Neuronal stem cell (in vitro differentiated cells): ENCODE data around the gene MRPS34.
"Not testable (repeated sequence)": the region's sequence is repeated elsewhere in the genome, so short reads cannot be mapped to it uniquely, and the experiment has no call there.

Experiments used
- DNase-seq: peaks from one replicate; pipeline ENCODE4 v3.0.0-alpha.2; 2013; ENCODE audit warnings: low spot score
- H2AFZ ChIP-seq: one replicate; pipeline ENCODE4 v1.6.1; 2013; ENCODE audit warnings: mild to moderate bottlenecking, low read length, inconsistent platforms
- H2AK5ac ChIP-seq: 2 replicates; pipeline ENCODE4 v1.6.1; 2013; ENCODE audit warnings: low read depth, mild to moderate bottlenecking, inconsistent platforms, low read length, moderate library complexity, mixed read lengths
- H2BK120ac ChIP-seq: 2 replicates; pipeline ENCODE4 v1.6.1; 2013; ENCODE audit warnings: low read depth, mild to moderate bottlenecking, inconsistent platforms, low read length, moderate library complexity, mixed read lengths
- H2BK12ac ChIP-seq: one replicate; pipeline ENCODE4 v1.6.1; 2013; ENCODE audit warnings: low read length, inconsistent platforms
- H2BK15ac ChIP-seq: 2 replicates; pipeline ENCODE4 v1.6.1; 2013; ENCODE audit warnings: mild to moderate bottlenecking, low read length, inconsistent platforms, mixed read lengths
- H2BK5ac ChIP-seq: one replicate; pipeline ENCODE4 v1.6.1; 2013; ENCODE audit warnings: inconsistent platforms, mild to moderate bottlenecking, low read length, moderate library complexity
- H3K14ac ChIP-seq: one replicate; pipeline ENCODE4 v1.6.1; 2013; ENCODE audit warnings: low read length, inconsistent platforms
- H3K18ac ChIP-seq: 2 replicates; pipeline ENCODE4 v1.6.1; 2013; ENCODE audit warnings: low read length, inconsistent platforms
- H3K23ac ChIP-seq: 2 replicates; pipeline ENCODE4 v1.6.1; 2013; ENCODE audit warnings: low read depth, mild to moderate bottlenecking, mixed read lengths, low read length, inconsistent platforms; ENCODE audit not compliant: poor library complexity
- H3K27ac ChIP-seq: replicated peaks from 3 replicates; pipeline ENCODE4 v1.5.1; 2013; ENCODE audit warnings: low read length, inconsistent platforms
- H3K27me3 ChIP-seq, 3 experiments: 2 replicates each; pipeline ENCODE4 v1.6.1; 2013; ENCODE audit warnings: low read length in 3 of 3, mild to moderate bottlenecking in 2 of 3, inconsistent platforms in 1 of 3, low read depth in 1 of 3, mixed read lengths in 1 of 3, moderate library complexity in 1 of 3; ENCODE audit not compliant: control insufficient read depth in 3 of 3, insufficient read depth in 3 of 3
- H3K36me3 ChIP-seq, 2 donors: replicated peaks in 1 of 2; 2 replicates each; pipeline ENCODE4 v1.6.1; 2013; ENCODE audit warnings: low read length in 2 of 2; ENCODE audit not compliant: control insufficient read depth in 2 of 2, insufficient read depth in 2 of 2
- H3K4ac ChIP-seq: 2 replicates; pipeline ENCODE4 v1.6.1; 2013; ENCODE audit warnings: inconsistent platforms, mild to moderate bottlenecking, low read length, moderate library complexity
- H3K4me1 ChIP-seq, 2 donors: 1 replicate in 1 of 2; 2 replicates in 1 of 2; pipeline ENCODE4 v1.6.1; 2013; ENCODE audit warnings: low read length in 2 of 2, low read depth in 1 of 2; ENCODE audit not compliant: control insufficient read depth in 2 of 2, insufficient read depth in 1 of 2
- H3K4me2 ChIP-seq: one replicate; pipeline ENCODE4 v1.6.1; 2013; ENCODE audit warnings: mild to moderate bottlenecking, low read length, inconsistent platforms; ENCODE audit not compliant: insufficient read depth, poor library complexity, severe bottlenecking
- H3K4me3 ChIP-seq, 2 donors: 2 replicates each; pipeline ENCODE4 v1.5.1; 2013; ENCODE audit warnings: low read length in 2 of 2, mild to moderate bottlenecking in 2 of 2, inconsistent platforms in 1 of 2, moderate library complexity in 1 of 2
- H3K79me1 ChIP-seq: one replicate; pipeline ENCODE4 v1.6.1; 2013; ENCODE audit warnings: low read depth, mild to moderate bottlenecking, inconsistent platforms, low read length, moderate library complexity
- H3K9ac ChIP-seq: one replicate; pipeline ENCODE4 v1.6.1; 2013; ENCODE audit warnings: mild to moderate bottlenecking, low read depth, low read length, inconsistent platforms; ENCODE audit not compliant: poor library complexity
- H3K9me3 ChIP-seq, 2 donors: replicated peaks in 1 of 2; 2 replicates each; pipeline versions ENCODE3 to v1.6.1; 2013; ENCODE audit warnings: low read length in 2 of 2, mild to moderate bottlenecking in 2 of 2, inconsistent platforms in 1 of 2, low read depth in 1 of 2, mixed read lengths in 1 of 2, moderate library complexity in 1 of 2; ENCODE audit not compliant: control insufficient read depth in 2 of 2, insufficient read depth in 1 of 2
- H4K8ac ChIP-seq: one replicate; pipeline ENCODE4 v1.6.1; 2013; ENCODE audit warnings: low read depth, mild to moderate bottlenecking, inconsistent platforms, low read length, moderate library complexity
- H4K91ac ChIP-seq: one replicate; pipeline ENCODE4 v1.6.1; 2013; ENCODE audit warnings: low read length, low read depth, mild to moderate bottlenecking, inconsistent platforms; ENCODE audit not compliant: poor library complexity
- WGBS, 2 donors: extraction: QIAGEN DNeasy Blood & Tissue Kit; methylation state at CpG; one replicate each; pipeline ENCODE4 v1.1.7; 2013; ENCODE audit warnings: missing lambda C conversion rate in 2 of 2, mixed read lengths in 1 of 2; ENCODE audit not compliant: insufficient read length in 2 of 2, insufficient replicate concordance in 1 of 2; ENCODE audit errors: extremely low coverage in 2 of 2; 5-methylcytosine and 5-hydroxymethylcytosine counted together

The MRPS34 gene

DNA sequence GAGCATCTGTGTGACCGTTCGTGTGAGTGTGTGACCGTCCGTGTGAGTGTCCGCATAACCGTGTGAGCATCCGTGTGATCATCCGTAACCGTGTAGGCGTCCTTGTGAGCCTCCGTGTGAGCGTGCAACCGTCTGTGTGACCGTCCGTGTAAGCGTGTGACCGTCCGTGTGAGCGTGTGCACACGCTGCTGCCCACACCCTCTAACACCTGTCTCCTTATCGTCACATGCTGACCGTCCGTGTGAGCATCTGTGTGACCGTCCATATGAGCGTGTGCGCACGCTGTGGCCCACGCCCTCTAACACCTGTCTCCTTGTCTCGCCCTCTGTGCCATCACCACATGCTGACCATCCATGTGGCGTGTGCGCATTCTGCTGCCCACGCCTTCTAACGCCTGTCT, 32.7 kb downstream of the MRPS34 start:
- Histone ChIP-seq H2BK5ac (no peak overlapping the region), H2BK120ac (no peak overlapping the region), H3K9me3 (peaks cover 3 to 32% of the 10 kb centered on the region in 2 donors), H4K8ac (no peak overlapping the region), H3K9ac (no peak overlapping the region), H3K79me1 (peaks cover 8% of the 10 kb centered on the region), H2AFZ (no peak overlapping the region), H3K4me1 (no peaks in the 10 kb centered on the region), H3K4ac (no peak overlapping the region), H3K23ac (peak overlapping the region; percentile 59), H3K36me3 (peaks cover 24 to 46% of the 10 kb centered on the region in 2 donors), H2BK12ac (no peak overlapping the region), H3K14ac (peak overlapping the region; percentile 72), H3K18ac (no peak overlapping the region), H3K27ac (no peak overlapping the region), H3K4me3 (peak overlapping the region in 1 of 2 donors; percentile 53), H4K91ac (no peak overlapping the region), H2BK15ac (no peak overlapping the region), H2AK5ac (no peak overlapping the region), H3K27me3 (no peaks in the 10 kb centered on the region), H3K4me2 (no peak overlapping the region)
- no peak for DNase-seq
- WGBS, 2 donors: no CpG with 5 or more reads among the region's 33 CpGs

DNA sequence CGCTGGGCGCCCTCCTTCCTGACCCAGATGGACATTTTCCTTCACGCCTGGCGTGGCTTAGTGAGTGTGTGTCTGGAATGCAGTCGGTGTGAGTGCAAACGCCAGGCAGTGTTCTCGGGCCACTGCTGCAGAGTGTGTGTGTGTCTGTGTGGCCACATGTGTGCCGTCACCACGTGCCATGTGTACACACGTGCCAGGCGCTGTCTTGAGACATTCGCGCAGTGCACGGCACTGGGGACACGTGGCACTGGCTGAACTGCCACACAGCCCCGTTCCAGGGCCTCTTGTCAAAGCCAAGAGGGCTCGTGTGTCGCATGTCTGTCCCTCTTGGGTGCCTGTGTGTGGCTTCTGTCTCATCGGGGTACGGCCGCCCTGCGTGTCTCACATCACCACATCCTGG, 38.1 kb downstream of the MRPS34 start:
- Histone ChIP-seq H2BK120ac (no peak overlapping the region), H3K4me3 (peak overlapping the region in 1 of 2 donors; percentile 7), H3K27ac (no peak overlapping the region), H3K9me3 (peaks cover 14 to 32% of the 10 kb centered on the region in 2 donors), H2AK5ac (peak overlapping the region; percentile 63), H2BK5ac (peak overlapping the region; percentile 53), H3K23ac (peak overlapping the region; percentile 93), H3K9ac (peak overlapping the region; percentile 81), H3K4ac (no peak overlapping the region), H3K79me1 (no peaks in the 10 kb centered on the region), H4K8ac (peak overlapping the region; percentile 86), H3K36me3 (peaks cover 34 to 49% of the 10 kb centered on the region in 2 donors), H2AFZ (no peak overlapping the region), H2BK12ac (peak overlapping the region; percentile 84), H3K4me1 (no peaks in the 10 kb centered on the region), H3K14ac (no peak overlapping the region), H4K91ac (no peak overlapping the region), H3K4me2 (no peak overlapping the region), H3K18ac (no peak overlapping the region), H3K27me3 (no peaks in the 10 kb centered on the region), H2BK15ac (no peak overlapping the region)
- no peak for DNase-seq
- WGBS, 2 donors: no CpG with 5 or more reads among the region's 22 CpGs

DNA sequence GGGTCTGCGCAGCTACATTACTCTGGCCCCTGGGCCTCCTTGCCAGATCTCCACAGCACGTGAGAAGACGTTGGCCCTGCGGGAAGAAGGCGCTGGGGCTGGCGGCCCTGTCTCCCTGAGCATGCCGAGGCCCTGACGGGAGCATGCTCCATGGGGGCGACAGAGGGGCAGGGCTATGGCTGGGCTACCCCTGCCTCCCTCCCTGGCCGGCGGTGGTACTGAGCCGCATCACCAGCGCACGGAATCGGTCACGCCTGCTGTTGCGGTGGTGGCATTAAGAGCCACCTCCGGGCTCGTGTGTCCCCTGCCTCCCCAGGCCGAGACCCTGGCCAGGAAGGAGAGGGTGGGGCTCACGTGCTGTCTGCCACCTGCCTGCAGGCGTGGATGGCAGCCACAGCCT, 38.8 kb downstream of the MRPS34 start:
- no peak overlapping the region for H2AFZ ChIP-seq
- peaks cover 36 to 54% of the 10 kb centered on the region in 2 donors for H3K36me3 ChIP-seq
- no peak for DNase-seq
- no peak overlapping the region for H3K4me2 ChIP-seq
- no peaks in the 10 kb centered on the region for H3K4me1 ChIP-seq
- H4K8ac ChIP-seq: no peak overlapping the region
- no peak overlapping the region for H3K4me3 ChIP-seq
- H2BK120ac ChIP-seq: no peak overlapping the region
- peaks cover 14 to 25% of the 10 kb centered on the region in 2 donors for H3K9me3 ChIP-seq
- no peak overlapping the region for H2BK5ac ChIP-seq
- no peak overlapping the region for H3K27ac ChIP-seq
- no peak overlapping the region for H2BK15ac ChIP-seq
- H3K27me3 ChIP-seq: no peaks in the 10 kb centered on the region
- H3K79me1 ChIP-seq: no peaks in the 10 kb centered on the region
- H4K91ac ChIP-seq: no peak overlapping the region
- WGBS, 2 donors: no CpG with 5 or more reads among the region's 22 CpGs
- peak overlapping the region; percentile 56 for H3K14ac ChIP-seq
- no peak overlapping the region for H3K23ac ChIP-seq
- no peak overlapping the region for H3K18ac ChIP-seq
- H2BK12ac ChIP-seq: no peak overlapping the region
- H3K9ac ChIP-seq: no peak overlapping the region
- H2AK5ac ChIP-seq: no peak overlapping the region
- H3K4ac ChIP-seq: no peak overlapping the region

DNA sequence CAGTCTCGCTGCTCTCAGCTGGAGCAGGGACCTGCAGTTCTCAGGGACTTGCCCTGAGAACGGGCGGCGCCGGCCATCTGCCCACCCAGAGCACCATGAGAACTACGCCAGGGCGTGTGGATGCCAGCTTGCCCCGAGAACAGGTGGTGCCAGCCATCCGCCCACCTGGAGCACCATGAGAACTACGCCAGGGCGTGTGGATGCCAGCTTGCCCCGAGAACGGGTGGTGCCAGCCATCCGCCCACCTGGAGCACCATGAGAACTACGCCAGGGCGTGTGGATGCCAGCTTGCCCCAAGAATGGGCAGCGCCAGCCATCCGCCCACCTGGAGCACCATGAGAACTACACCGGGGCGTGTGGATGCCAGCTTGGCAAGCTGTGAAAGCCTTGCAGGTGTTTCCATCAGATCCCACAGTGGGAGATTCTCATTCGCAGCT, 40.4 kb downstream of the MRPS34 start:
- not testable (repeated sequence) for H2AK5ac ChIP-seq, H3K4me1 ChIP-seq, H4K91ac ChIP-seq, H2BK120ac ChIP-seq, H3K18ac ChIP-seq, H3K27ac ChIP-seq, H3K4me3 ChIP-seq, H2BK15ac ChIP-seq, H2AFZ ChIP-seq, H3K79me1 ChIP-seq, H2BK12ac ChIP-seq, H3K4ac ChIP-seq, H3K4me2 ChIP-seq, H2BK5ac ChIP-seq, H4K8ac ChIP-seq, DNase-seq, H3K9ac ChIP-seq, H3K14ac ChIP-seq, H3K27me3 ChIP-seq
- WGBS, 2 donors: no CpG with 5 or more reads among the region's 21 CpGs
- Histone ChIP-seq H3K36me3 (peaks cover 42 to 69% of the 10 kb centered on the region in 2 donors), H3K23ac (peak overlapping the region; percentile 31), H3K9me3 (peaks cover 14 to 19% of the 10 kb centered on the region in 2 donors)
